CD4-positive, alpha-beta T cell treated with Interleukin-17A for 1 hour (primary cell): ENCODE data around the gene OTOP3.
"Not testable (repeated sequence)": the region's sequence is repeated elsewhere in the genome, so short reads cannot be mapped to it uniquely, and the experiment has no call there.

Experiments
- DNase-seq: peaks from one replicate; pipeline ENCODE4 v3.0.0-alpha.2; 2020

OTOP3 gene

GRCh38 chr17:74935585-74936469, at the start of gene OTOP3:
OTOP3 (plus strand) TSS chr17:74935898; CDS start chr17:74935922, 24 bp downstream.
- no peak for DNase-seq

DNA sequence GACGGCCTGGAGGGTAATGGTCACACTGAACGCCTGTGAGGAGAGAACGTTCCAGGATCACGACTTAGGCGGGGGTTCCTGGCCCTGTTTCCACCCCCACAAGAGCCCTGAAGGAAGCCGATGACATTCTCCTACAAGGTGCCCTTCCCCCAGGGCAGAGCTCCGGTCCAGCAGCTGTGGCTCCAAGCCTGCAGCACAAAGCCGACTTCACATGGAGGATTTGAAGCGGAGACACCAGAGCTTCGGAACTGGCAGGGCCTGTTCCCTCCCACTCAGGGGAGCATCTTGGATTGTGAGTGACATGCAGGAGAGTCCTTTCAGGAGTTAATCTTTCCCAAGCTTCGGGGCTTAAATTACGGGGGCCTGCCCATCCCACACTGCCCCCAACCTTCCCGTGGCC, 47.2 kb upstream of the OTOP3 start:
- no peak for DNase-seq

- no peak for DNase-seq
Measured at GRCh38 chr17:74890554-74890953, 45.1 kb upstream of the OTOP3 start.

GRCh38 chr17:74892013-74892841, 43.5 kb upstream of the OTOP3 start:
- DNase-seq = no peak

GRCh38 chr17:74892974-74893911, 42.5 kb upstream of the OTOP3 start, which contains the start of gene FADS6:
FADS6 (minus strand) TSS chr17:74893633; CDS start chr17:74893595, 38 bp downstream.
- no peak for DNase-seq

DNA sequence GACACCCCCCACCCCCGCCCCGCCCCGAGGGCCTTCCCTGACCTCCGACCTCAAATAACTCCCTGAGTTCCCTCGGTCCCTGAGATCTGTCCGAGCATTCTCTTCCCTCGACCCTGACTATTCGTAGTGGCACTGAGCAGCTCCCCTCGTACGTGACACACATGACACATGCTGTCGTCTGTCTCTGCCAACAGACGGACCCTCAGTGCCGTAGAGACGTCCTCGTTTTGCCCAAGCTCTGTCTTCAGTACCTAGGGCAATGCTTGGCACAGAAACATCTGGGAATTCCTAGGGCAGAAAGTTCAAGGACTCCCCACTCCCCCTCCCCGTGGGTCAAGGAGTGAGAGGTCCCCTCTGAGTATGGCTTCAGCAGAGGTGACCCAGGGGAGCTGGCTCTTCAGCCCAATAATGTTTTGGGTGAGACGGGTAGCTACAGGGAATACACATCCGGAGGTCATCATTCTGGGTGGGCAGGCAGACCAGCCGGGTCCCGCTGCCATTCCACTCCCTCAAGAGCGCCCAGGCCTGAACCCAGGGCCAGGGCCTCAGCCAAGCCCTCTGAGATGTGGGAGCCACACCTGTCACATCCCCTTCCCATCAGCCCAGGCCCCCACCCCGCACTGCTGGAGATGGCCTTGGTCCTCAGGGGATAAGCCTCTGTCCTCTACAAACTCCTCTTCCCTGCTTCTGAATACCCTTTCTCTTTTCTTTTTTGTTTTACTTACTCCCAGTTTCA, 41.6 kb upstream of the OTOP3 start:
- no peak for DNase-seq

DNA sequence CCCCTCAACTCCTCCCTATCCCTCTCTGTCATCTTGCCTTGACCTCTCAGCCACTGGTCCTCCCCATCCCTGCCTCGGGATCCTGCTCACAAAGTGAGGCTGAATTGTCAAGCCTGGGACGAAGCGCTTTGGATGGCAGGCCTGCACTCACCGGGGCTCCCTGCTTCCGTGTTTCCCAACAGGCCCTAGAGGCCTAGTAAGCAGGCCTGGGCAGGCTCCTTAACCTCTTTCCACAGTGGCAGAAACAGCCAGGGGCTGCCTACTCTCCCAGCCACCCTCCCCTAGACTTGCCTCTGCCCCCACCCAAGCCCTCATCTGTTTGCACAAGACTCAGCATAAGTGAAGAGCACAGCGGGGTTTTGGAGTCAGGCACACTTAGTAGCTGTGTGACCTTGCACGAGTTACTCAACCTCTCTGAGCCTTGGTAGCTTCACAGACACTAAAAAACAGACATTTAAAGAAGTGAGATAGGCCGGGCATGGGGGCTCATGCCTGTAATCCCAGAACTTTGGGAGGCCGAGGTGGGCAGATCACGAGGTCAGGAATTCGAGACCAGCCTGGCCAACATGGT, 37.2 kb upstream of the OTOP3 start:
- DNase-seq = no peak

DNA sequence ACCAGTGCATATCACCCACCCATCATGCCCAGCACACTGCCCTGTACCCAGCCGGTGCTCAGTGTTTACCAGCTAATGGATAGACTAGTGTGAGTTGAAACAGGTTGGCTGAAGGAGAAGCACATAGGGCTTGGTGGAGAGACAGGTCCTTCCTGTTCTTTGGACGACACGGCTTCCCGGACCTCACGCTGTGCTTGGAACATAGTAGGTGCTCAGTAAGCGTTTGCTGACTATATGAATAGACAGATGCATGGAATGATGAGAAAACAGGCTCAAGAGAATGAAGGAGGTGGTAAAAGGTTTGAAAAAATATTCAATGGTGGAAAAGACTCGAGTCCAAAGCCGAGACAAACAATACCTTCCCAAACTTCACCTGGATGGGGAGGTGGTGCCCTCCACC, 35.5 kb upstream of the OTOP3 start:
- DNase-seq = no peak

GRCh38 chr17:74901353-74902135, 34.2 kb upstream of the OTOP3 start:
- no peak for DNase-seq

DNA sequence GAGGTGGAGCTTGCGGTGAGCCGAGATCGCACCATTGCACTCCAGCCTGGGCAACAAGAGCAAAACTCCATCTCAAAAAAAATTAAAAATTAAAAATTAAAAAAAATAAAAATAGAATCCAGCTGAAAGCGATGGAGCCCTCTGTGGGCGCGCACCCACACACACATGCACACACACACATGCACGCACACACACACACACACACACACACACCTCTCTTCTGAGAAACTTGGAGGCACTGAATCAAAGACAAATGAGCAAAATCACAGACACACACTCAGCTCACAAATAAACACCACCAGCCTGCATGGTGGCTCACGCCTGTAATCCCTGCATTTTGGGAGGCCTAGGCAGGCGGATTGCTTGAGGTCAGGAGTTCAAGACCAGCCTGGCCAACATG, 32.7 kb upstream of the OTOP3 start:
- no peak for DNase-seq

DNA sequence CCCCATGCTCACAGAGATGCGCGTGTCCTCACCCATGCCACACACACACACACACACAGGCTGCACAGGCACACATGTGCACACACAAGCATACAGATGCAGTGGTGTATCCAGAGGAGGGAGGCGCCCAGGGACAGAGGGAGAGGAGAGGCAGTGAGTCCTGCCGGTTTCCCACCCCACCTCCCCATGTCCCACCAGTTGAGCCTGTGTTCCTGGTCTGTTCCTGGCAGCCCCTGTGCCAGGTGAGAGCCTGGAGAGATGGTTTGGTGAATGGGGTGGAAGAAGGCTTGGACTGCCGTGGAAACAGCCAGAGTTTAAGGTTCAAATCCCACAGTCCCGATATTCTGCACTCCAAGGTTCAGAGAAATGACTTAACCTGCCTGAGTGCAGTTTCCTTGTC, 32.0 kb upstream of the OTOP3 start:
- no peak for DNase-seq

DNA sequence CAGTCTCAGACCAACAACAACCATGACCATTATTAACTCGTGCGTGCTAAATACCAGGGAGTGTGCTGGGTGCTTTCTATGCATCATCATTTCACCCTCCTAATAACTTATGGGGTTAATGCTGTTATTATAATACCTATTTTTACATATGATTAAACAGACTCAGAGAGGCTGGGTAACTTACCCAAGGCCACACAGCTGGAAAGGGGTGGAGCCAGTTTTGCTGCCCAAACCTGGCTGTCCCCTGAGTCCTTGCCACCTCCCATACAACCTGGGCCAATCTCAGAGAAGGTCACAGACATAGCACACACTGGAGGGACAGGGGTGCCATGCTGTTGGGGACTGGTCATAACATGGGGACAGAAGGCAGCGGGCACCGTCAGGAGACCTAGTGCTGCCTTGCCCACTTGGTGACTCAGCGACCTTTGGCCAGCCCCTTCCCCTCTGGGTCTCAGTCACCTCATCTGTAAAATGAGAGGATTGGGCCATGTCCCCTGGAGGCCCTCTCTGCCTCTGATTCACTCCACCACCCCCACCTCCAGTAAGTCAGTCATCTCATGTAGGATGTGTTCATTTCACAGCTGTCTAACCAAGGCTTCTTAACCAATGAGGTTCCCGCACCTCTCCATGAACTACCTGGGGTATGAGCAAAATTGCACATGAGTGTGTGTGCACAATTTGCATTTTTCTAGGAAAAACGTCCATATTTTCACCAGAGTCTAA, 30.9 kb upstream of the OTOP3 start:
- DNase-seq = no peak

- DNase-seq = peak; percentile 8
Measured at GRCh38 chr17:74906214-74906793, 29.4 kb upstream of the OTOP3 start.

- DNase-seq = no peak
Measured at GRCh38 chr17:74907012-74907411, 28.7 kb upstream of the OTOP3 start.

DNA sequence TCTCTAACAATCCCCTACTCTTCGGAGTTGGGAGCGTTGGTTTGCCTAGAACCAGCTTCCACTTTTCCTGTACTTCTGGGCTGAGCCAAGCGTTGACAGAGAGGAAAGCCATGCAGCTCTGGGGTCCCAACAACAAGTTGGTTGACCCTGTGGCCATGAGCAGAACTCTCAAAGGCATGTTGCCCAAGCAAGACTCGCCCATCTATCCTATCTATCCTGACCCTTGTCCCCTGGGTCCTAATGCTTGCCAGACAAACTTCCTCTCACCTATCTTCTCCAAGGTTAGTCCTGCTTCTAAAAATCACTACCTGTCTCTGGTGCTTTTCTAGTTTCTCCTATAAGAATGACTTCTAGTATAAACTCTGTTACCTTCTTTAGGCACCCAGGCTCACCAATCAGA, 26.6 kb upstream of the OTOP3 start:
- DNase-seq = not testable (repeated sequence)

DNA sequence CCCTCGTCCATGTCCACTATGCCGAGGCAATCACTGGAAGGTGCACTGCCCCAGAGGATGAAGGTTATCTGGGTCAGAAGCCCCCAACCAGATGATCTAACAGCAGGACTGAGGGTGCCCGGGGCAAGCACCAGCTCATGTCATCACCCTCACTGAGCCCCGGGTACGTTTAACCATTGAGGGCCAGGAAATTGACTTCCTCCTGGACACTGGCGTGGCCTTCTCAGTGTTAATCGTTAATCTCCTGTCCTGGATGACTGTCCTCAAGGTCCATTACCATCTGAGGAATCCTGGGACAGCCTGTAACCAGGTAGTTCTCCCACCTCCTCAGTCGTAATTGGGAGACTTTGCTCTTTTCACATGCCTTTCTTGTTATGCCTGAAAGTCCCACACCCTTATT, 24.3 kb upstream of the OTOP3 start:
- not testable (repeated sequence) for DNase-seq

- no peak for DNase-seq
Measured at GRCh38 chr17:74916136-74916850, 19.4 kb upstream of the OTOP3 start.

DNA sequence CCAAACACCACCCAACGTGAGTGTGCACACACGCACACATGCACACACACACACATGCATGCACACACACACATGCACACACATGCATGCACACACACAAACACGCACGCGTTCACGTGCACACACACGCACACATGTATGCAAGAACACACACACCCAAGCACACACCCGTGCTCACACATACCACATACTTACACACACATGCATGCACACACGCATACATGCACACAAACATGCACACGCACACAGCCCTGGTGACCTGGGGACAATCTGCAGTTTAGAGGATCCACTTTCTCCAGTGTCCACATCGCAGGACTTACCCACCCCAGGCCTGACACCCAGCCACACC, 18.9 kb upstream of the OTOP3 start:
- no peak for DNase-seq

GRCh38 chr17:74917430-74917829, 18.3 kb upstream of the OTOP3 start:
- DNase-seq = no peak
